GM18505 (cell line): ENCODE results near the gene A2ML1.
"Not testable (repeated sequence)": the region's sequence is repeated elsewhere in the genome, so short reads cannot be mapped to it uniquely, and the experiment has no call there.

Source experiments
- ATAC-seq: cut with Tn5 transposase; IDR thresholded peaks from one replicate; pipeline ENCODE4 v1.9.1; 2021; ENCODE audit not compliant: unreplicated experiment
- POLR2A ChIP-seq: IDR thresholded peaks from 4 replicates; pipeline ENCODE4 v1.6.1; 2011; ENCODE audit warnings: borderline replicate concordance; ENCODE audit not compliant: insufficient read depth, insufficient read length; ENCODE audit errors: extremely low read depth

The A2ML1 gene

DNA sequence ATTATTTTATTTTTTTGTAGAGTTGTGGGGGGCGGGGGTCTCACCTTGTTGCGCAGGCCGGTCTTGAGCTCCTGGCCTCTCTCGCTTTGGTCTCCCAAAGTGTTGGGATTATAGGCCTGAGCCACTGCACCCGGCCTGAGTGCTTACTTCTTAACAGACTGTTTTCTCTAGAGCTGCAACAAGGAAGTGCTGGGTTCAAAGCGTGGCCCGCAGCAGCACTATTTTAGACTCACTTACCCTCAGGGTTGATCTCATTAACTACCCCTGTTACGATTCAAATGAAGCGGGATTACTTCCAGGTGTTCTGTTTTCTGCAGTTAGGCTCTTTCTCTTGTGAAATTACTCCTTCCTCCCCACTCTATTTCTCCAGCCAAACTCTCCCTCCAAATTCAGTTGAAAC is 8.7 kb downstream of the A2ML1 start:
- no peak for ATAC-seq

GRCh38 chr12:8832500-8832899 is 10.1 kb downstream of the A2ML1 start:
- no peak for ATAC-seq
- TF ChIP-seq POLR2A: no peak

More for the DNA sequence above, 8.7 kb downstream of the A2ML1 start:
- no peak for TF ChIP-seq POLR2A

GRCh38 chr12:8834230-8834629 is 11.8 kb downstream of the A2ML1 start:
- no peak for ATAC-seq
- TF ChIP-seq POLR2A: no peak

DNA sequence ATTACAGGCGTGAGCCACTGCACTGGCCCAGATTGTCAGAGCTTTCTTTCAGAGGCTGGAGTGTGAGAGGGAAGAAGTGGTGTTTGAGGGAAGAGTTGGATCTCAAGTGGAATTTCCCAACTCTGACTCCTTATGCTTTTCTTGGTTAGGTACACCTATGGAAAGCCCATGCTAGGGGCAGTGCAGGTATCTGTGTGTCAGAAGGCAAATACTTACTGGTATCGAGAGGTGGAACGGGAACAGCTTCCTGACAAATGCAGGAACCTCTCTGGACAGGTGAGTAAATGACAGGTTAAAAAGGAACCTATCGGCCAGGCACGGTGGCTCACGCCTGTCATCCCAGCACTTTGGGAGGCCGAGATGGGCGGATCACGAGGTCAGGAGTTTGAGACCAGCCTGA is 14.9 kb downstream of the A2ML1 start:
- no peak for TF ChIP-seq POLR2A
- ATAC-seq: no peak

DNA sequence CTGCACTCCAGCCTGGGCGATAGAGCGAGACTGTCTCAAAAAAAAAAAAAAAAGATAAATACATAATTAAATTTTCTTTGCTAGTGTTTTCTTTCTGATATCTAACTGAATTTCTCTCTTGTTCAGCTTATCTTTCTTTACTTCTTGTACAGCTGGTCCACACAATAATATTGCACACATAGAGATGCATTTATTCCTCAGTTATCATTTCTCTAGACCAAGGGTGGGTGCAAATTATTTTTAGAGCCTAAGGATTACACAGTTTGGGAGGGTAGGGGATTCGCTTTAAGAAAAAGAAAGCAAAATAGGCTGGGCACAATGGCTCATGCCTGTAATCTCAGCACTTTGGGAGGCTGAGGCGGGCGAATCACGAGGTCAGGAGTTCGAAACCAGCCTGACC is 17.9 kb downstream of the A2ML1 start:
- no peak for TF ChIP-seq POLR2A
- no peak for ATAC-seq

GRCh38 chr12:8840938-8841633 is 18.7 kb downstream of the A2ML1 start:
- no peak for TF ChIP-seq POLR2A
- ATAC-seq: no peak

DNA sequence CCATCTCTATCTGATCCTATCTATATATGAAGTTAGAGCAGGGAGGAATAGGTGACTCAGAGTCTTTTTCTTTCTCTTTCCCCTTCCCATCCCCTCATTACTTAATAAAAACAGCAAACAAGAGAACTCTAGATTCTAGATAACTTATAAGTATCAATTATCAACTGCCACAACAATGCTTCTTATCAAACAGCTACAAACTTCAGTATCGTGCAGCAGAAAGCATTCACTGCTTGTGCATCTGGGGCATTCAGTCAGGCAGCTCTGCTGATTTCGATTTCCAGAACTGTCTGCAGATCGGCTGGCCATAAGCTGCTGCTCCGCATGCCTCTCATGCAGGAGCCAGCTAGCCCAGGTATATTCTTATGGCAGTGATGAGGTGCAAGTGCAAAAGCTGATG is 19.4 kb downstream of the A2ML1 start:
- no peak for ATAC-seq
- no peak for TF ChIP-seq POLR2A

DNA sequence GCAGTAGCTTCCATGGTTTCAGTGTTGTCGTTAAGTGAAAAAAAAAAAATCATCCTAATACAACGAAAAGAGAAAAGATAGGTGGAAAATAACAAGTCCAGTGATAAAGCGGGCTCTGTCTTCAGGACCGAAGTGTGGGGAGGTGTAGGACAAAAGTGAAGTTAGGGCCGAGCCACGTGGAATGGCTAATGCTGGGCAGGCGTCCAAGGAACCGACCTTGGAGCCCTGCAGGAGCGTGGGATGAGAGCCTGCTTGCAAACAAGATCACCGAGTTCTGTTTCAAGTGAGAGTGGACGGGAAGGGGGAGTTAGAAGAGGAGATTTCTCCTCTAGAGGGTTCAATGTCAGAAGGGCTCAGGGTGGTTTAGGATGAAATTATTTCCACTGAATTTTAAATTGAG is 22.2 kb downstream of the A2ML1 start:
- ATAC-seq: no peak
- TF ChIP-seq POLR2A: no peak

DNA sequence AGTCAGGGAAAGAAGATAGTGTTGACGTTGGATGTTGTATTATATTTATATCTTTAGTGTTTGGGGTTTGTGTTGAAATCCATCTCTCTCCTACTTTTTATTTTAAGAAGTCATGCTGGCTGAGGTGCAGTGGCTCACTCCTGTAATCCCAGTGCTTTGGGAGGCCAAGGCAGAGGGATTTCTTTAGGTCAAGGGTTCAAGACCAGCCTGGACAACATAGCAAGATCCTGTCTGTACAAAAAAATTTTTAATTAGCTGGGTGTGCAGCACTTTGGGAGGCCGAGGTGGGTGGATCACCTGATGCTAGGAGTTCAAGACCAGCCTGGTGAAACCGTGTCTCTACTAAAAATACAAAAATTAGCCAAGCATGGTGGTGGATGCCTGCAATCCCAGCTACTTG is 23.9 kb downstream of the A2ML1 start:
- ATAC-seq: no peak

DNA sequence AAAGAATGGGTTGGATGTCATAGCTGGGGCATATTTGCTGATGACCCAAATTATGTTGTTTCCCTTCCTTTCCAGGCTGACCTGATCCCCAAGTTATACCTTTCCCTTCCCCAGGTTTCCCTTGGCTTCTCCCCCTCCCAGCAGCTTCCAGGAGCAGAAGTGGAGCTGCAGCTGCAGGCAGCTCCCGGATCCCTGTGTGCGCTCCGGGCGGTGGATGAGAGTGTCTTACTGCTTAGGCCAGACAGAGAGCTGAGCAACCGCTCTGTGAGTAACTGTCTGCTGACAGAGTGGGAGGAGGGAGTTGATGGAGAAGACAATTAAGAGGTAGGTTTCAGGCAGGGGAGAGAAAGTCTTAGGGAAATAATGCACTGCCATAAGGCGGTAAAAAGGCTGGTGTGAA is 25.0 kb downstream of the A2ML1 start:
- ATAC-seq: no peak
- TF ChIP-seq POLR2A: no peak

More for the DNA sequence above, 23.9 kb downstream of the A2ML1 start:
- no peak for TF ChIP-seq POLR2A

DNA sequence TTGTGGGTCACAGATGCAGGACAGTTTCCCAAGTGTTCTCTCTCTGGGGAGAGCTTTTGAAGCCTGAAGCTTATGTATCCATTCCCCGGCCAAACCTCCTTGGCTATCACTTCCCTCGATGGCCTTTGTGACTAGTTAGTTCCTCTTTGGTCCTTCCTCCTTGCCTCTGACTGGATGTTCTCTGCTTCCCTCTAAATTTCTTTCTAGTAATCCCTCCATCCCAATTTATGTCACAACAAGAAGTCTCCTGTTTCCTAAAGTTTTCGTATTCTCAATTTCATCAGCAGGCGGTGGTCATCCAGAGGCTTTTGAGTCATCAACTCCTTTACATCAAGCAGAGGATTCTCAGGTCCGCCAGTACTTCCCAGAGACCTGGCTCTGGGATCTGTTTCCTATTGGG is 27.5 kb downstream of the A2ML1 start:
- no peak for TF ChIP-seq POLR2A
- no peak for ATAC-seq

- TF ChIP-seq POLR2A: no peak
- ATAC-seq: no peak
Measured at GRCh38 chr12:8852119-8852518, 29.7 kb downstream of the A2ML1 start.

DNA sequence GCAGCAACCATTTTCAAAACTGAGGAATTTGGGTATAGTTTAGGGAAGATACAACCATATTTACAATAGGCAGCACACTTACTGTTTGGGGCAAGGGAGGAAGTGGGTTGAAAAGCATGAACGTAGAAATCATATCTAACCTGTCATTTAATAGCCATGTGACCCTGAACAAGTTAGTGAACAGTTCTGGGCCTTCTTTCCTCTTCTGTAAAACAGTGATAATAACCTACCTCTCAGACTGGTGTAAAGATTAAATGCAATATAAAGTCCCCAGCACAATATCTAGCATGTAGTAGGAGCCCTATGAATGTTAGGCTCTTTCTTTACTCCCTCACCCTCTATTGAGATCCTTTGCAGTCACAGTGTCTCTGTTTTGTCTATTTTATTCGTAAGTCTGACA is 33.5 kb downstream of the A2ML1 start:
- no peak for ATAC-seq
- no peak for TF ChIP-seq POLR2A

- not testable (repeated sequence) for ATAC-seq
Measured at GRCh38 chr12:8859448-8859847, 37.0 kb downstream of the A2ML1 start.
